Measurements from ENCODE around the gene SMG1. TPM values are rescaled to one million over a fixed set of nuclear protein-coding genes. Genes with fewer than 3 reads are reported as not detected.
A peak's percentile ranks its signal among the peaks of the same experiment; 100 is the strongest.

The SMG1 gene
- total RNA-seq, 1 experiment from 2014 or later: 72.7 TPM

DNA sequence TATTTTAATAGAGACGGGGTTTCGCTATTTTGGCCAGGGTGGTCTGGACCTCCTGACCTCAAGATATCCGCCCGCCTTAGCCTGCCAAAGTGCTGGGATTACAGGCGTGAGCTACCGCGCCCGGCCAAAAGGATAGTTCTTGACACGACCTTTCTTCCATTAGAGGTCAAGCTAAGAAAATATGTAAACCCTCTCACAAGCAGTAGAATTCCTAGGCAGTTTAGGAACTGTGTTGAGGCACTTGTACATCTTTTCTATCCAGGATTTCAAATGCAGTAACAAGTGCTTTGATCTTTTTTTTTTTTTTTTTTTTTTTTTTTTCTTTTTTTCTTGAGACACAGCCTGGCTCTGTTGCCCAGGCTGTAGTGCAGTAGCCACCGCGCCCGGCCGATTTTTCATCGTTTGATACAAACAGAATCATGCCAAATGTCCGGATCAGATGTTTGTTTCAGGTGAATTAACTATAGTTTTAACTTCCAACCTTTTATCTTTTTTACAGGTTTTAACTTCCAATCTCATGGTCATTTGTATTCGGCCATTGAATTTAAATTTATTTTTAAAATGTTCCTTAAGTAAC lies 123.4 kb downstream of the SMG1 start:
- no peak for DNase-seq (ENCODE audit: low read depth, low spot score)
- no peaks in the 10 kb centered on the region for H3K9me3 ChIP-seq (ENCODE audit: control insufficient read depth in 1 of 2, insufficient read depth in 1 of 2, low read depth in 1 of 2, low read length in 2 of 2)
- no TSS peak for BruUV-seq (replicated peaks)
- H2AFZ ChIP-seq (ENCODE audit: low read depth, low read length, poor library complexity, severe bottlenecking): no peak overlapping the region
- H3K27me3 ChIP-seq (ENCODE audit: insufficient read depth, low read length): no peaks in the 10 kb centered on the region
- H3K9ac ChIP-seq (ENCODE audit: low read length): no peak overlapping the region
- H3K27ac ChIP-seq (ENCODE audit: low read depth, low read length): peak overlapping the region; percentile 95
- POLR2A ChIA-PET: interaction anchor here (0.7 to 8.2 kb wide), 3 partner anchors 8 to 33 kb away, joined by 3 to 190 read pairs (median 3); partner anchors contain the start of gene RPS15A
- H3K79me2 ChIP-seq (ENCODE audit: insufficient read depth, low read length): peaks cover 42% of the 10 kb centered on the region
- peaks cover 7 to 41% of the 10 kb centered on the region in 2 experiments; a peak in 3 of 4 replicates for H3K4me1 ChIP-seq (ENCODE audit: control insufficient read depth in 1 of 2, insufficient read depth in 2 of 2, low read length in 2 of 2)
- TF ChIP-seq JUND (IDR thresholded peaks at IDR 0.05): no peak
- TF ChIP-seq CBX3 (IDR thresholded peaks at IDR 0.05; ENCODE audit: low read depth): no peak
- TF ChIP-seq YY1 (IDR thresholded peaks at IDR 0.05; ENCODE audit: extremely low read depth, insufficient replicate concordance, low read depth, low read length): no peak
- no peak for TF ChIP-seq SRF (IDR thresholded peaks at IDR 0.05; ENCODE audit: low read depth)
- no peak for TF ChIP-seq EGR1 (IDR thresholded peaks at IDR 0.05; ENCODE audit: low read depth)
- H3K9me2 ChIP-seq (ENCODE audit: insufficient read depth): no peaks in the 10 kb centered on the region
- CTCF ChIA-PET: interaction anchor here (0.7 to 2.2 kb wide), 4 partner anchors 8 to 170 kb away, joined by 3 to 18 read pairs (median 9); partner anchors contain the start of gene RPS15A
- RAD21 ChIA-PET (ENCODE audit: low non-redundant PET in 1 of 2, low total read pairs in 2 of 2, uncharacterized antibody in 2 of 2, unreplicated experiment in 2 of 2): no interaction called here
- peaks cover 15% of the 10 kb centered on the region; the same call in 1 of the 2 replicates for H4K20me1 ChIP-seq (ENCODE audit: insufficient read depth)
- intact Hi-C loops (cut with micrococcal nuclease): no loop called here
- peak overlapping the region; percentile 88; the same call in 1 of the 2 replicates for H3K4me2 ChIP-seq (ENCODE audit: low read length)
- H3K36me3 ChIP-seq (ENCODE audit: control insufficient read depth in 1 of 2, insufficient read depth in 2 of 2, low read length in 2 of 2): peaks cover 6 to 23% of the 10 kb centered on the region in 2 experiments; a peak in 3 of 4 replicates
- ATAC-seq: no peak
- H3K4me3 ChIP-seq (replicated peaks in 1 of 2; ENCODE audit: low read depth in 1 of 2, low read length in 2 of 2): no peak overlapping the region

DNA sequence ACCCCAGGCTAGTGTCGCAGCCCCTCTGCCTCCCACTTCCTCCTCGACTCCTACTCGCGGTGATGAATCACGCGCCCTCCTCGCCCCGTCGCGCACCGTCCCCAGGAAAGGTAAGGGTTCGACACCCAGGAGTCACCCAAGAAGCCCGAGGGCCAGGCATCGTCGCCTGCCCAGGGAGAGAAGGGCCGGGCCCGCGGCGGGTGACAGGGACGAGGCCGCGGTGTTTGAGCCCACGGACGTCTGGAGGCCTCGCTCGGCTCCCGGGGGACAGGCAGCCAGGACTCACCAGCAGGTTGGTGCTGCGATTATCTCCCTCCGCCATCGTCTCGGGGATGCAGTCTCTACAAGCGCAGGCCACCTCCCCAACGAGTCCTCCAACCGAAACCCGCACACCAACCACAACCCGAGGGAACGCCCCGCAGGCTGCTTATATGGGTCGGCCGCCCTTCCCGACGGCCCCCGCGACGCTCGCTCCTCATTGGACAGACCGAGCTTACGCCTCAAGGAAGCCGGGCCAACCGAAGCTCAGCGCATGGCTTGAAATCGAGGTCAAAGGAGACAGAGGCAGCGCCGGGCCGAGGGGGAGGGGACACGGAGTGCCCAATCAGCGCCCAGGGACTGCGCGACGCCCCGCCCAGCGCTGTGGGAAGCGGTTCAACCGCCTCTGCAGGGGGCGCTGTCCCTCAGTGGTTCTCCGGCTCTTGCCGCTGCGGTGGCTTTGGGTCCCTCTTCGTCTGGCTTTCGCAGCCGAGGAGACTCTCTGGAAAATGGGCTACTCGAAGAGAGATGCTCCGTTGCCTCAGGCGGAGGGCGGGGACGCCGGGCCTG lies 124.8 kb downstream of the SMG1 start, which contains the start of gene ARL6IP1:
Gene ARL6IP1, minus strand, starts transcription at position 405 of the 828 bp plus-strand sequence. Its CDS starts 83 bp downstream, at position 322.
- Histone ChIP-seq H4K20me1 (ENCODE audit: insufficient read depth) (peaks cover 21% of the 10 kb centered on the region; the same call in 1 of the 2 replicates), H2AFZ (ENCODE audit: low read depth, low read length, poor library complexity, severe bottlenecking) (no peak within 1 kb of the TSS), H3K4me2 (ENCODE audit: low read length) (peak within 1 kb of the TSS; percentile 88), H3K9ac (ENCODE audit: low read length) (peak within 1 kb of the TSS; percentile 97), H3K4me1 (ENCODE audit: control insufficient read depth in 1 of 2, insufficient read depth in 2 of 2, low read length in 2 of 2) (peaks cover 7 to 41% of the 10 kb centered on the region in 2 experiments; a peak in 3 of 4 replicates), H3K9me2 (ENCODE audit: insufficient read depth) (no peaks in the 10 kb centered on the region; the same call in 1 of the 2 replicates), H3K27me3 (ENCODE audit: insufficient read depth, low read length) (no peaks in the 10 kb centered on the region), H3K36me3 (ENCODE audit: control insufficient read depth in 1 of 2, insufficient read depth in 2 of 2, low read length in 2 of 2) (peaks cover 11 to 31% of the 10 kb centered on the region in 2 experiments), H3K27ac (ENCODE audit: low read depth, low read length) (peak within 1 kb of the TSS; percentile 95), H3K4me3 (replicated peaks in 1 of 2; ENCODE audit: low read depth in 1 of 2, low read length in 2 of 2) (peak within 1 kb of the TSS; percentile 92 to 94), H3K9me3 (ENCODE audit: control insufficient read depth in 1 of 2, insufficient read depth in 1 of 2, low read depth in 1 of 2, low read length in 2 of 2) (no peaks in the 10 kb centered on the region), H3K79me2 (ENCODE audit: insufficient read depth, low read length) (peaks cover 55% of the 10 kb centered on the region)
- CTCF ChIA-PET: interaction anchor here (0.6 to 2.2 kb wide), 19 partner anchors 9 to 616 kb away, joined by 3 to 18 read pairs (median 4); partner anchors contain the start of genes RPS15A and TMC7
- RAD21 ChIA-PET (ENCODE audit: low non-redundant PET in 1 of 2, low total read pairs in 2 of 2, uncharacterized antibody in 2 of 2, unreplicated experiment in 2 of 2): no interaction called here
- POLR2A ChIA-PET: interaction anchor here (0.6 to 8.2 kb wide), 22 partner anchors 8 to 316 kb away, joined by 3 to 190 read pairs (median 4); partner anchors contain the start of genes COQ7, RPS15A and TMC7
- ATAC-seq (peak; percentile 96), DNase-seq (ENCODE audit: low read depth, low spot score) (peak; percentile 98)
- TSS peak; percentile 50 for BruUV-seq (replicated peaks)
- intact Hi-C loops (cut with micrococcal nuclease): loop anchor here (1.0 to 2.0 kb wide), 2 partner anchors 168 to 271 kb away; no protein-coding TSS in a partner anchor
- TF ChIP-seq EZH2phosphoT487 (IDR thresholded peaks at IDR 0.05; ENCODE audit: borderline replicate concordance) (no peak), ELF1 (IDR thresholded peaks at IDR 0.05; ENCODE audit: borderline replicate concordance, low read depth) (no peak), JUND (IDR thresholded peaks at IDR 0.05) (no peak), SP1 (IDR thresholded peaks at IDR 0.05; ENCODE audit: low read depth) (peak; percentile 92), SIN3A (IDR thresholded peaks at IDR 0.05; ENCODE audit: low read depth) (peak; percentile 99), ZFX (IDR thresholded peaks at IDR 0.05) (peak; percentile 77), CBX3 (IDR thresholded peaks at IDR 0.05; ENCODE audit: low read depth) (peak; percentile 66; the same call in 1 of the 2 replicates), POLR2AphosphoS5 (IDR thresholded peaks at IDR 0.05; ENCODE audit: low read depth, low read length) (peak; percentile 100), YY1 (IDR thresholded peaks at IDR 0.05; ENCODE audit: extremely low read depth, insufficient replicate concordance, low read depth, low read length) (peak; percentile 51), SRF (IDR thresholded peaks at IDR 0.05; ENCODE audit: low read depth) (no peak), EGR1 (IDR thresholded peaks at IDR 0.05; ENCODE audit: low read depth) (no peak; the same call in 1 of the 2 replicates), FOSL1 (IDR thresholded peaks at IDR 0.05; ENCODE audit: low read depth) (no peak), RAD21 (IDR thresholded peaks at IDR 0.05; ENCODE audit: low read depth) (peak; percentile 74)
- TF ChIP-seq, protein P1, sequence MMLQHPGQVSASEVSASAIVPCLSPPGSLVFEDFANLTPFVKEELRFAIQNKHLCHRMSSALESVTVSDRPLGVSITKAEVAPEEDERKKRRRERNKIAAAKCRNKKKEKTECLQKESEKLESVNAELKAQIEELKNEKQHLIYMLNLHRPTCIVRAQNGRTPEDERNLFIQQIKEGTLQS (IDR thresholded peaks at IDR 0.05): no peak
- TF ChIP-seq, protein P2, sequence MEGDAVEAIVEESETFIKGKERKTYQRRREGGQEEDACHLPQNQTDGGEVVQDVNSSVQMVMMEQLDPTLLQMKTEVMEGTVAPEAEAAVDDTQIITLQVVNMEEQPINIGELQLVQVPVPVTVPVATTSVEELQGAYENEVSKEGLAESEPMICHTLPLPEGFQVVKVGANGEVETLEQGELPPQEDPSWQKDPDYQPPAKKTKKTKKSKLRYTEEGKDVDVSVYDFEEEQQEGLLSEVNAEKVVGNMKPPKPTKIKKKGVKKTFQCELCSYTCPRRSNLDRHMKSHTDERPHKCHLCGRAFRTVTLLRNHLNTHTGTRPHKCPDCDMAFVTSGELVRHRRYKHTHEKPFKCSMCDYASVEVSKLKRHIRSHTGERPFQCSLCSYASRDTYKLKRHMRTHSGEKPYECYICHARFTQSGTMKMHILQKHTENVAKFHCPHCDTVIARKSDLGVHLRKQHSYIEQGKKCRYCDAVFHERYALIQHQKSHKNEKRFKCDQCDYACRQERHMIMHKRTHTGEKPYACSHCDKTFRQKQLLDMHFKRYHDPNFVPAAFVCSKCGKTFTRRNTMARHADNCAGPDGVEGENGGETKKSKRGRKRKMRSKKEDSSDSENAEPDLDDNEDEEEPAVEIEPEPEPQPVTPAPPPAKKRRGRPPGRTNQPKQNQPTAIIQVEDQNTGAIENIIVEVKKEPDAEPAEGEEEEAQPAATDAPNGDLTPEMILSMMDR (IDR thresholded peaks at IDR 0.05 in 2 of 3, conservative IDR thresholded peaks at IDR 0.05 in 1 of 3; ENCODE audit: borderline replicate concordance in 1 of 3, insufficient read depth in 1 of 3, low read depth in 2 of 3, low read length in 2 of 3): peak; percentile 69 to 84 (median 74)

Data from HCT116 (cell line).